Embryonic facial prominence (tissue), 1 donor: Measurements from ENCODE around the gene TP53INP2.
"Not testable (repeated sequence)": the region's sequence is repeated elsewhere in the genome, so short reads cannot be mapped to it uniquely, and the experiment has no call there.

Source experiments
- DNase-seq: peaks from one replicate; pipeline ENCODE4 v3.0.0-alpha.2; 2016; ENCODE audit errors: extremely low spot score

Gene TP53INP2

GRCh38 chr20:34722560-34722959 lies 18.4 kb downstream of the TP53INP2 start:
- not testable (repeated sequence) for DNase-seq

- no peak for DNase-seq
These were observed 20.0 kb downstream of the TP53INP2 start for GRCh38 chr20:34724172-34724571.

DNA sequence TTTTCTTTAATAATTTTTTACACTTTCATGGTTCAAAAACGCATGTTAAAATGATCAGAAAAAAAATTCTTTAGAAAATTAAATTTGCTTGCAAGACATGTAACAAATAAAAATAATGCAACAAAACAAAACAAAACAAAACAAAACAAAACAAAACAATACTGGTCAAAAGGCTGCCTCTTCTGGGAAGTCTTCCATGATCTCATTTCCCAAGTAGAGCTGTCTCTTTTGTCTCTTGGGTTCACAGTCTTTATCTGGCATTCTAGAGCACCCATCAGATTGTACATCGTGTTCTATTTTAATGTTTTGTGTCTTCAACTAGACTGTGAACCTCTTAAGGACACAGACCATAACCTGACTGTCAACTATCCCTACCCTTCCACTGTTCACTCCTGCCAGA lies 25.3 kb downstream of the TP53INP2 start:
- no peak for DNase-seq

GRCh38 chr20:34732523-34732922 lies 28.4 kb downstream of the TP53INP2 start:
- no peak for DNase-seq

DNA sequence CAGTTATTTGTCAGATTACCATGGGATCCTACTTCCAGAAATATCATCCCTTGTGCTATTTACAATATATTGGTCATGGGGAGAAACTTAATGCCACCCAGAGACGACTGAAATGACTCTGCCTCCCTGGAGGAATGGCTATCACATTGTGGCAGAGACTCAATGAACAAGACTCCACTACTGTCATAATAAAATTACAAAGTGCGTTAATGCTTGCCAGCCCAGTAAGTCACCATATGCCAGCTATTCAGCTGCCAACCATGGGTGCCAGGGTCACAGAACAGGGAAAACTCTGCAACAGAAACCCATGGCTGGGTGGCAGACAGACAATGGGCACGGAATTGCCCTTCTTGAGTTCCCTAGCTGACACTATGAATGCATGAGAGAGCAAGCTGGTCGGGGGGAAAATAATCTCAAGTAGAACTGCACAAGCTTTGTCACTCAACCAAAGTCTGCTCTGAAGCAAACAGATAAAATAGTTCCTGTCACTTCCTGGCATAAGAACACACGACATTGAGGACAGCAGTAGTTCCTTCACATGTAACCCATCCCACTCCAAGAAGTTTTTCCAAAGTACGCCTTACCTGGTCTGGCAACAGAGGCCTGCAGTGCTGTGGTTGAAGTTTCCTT lies 32.1 kb downstream of the TP53INP2 start:
- DNase-seq, result no peak

GRCh38 chr20:34743039-34743438 lies 38.9 kb downstream of the TP53INP2 start:
- no peak for DNase-seq

DNA sequence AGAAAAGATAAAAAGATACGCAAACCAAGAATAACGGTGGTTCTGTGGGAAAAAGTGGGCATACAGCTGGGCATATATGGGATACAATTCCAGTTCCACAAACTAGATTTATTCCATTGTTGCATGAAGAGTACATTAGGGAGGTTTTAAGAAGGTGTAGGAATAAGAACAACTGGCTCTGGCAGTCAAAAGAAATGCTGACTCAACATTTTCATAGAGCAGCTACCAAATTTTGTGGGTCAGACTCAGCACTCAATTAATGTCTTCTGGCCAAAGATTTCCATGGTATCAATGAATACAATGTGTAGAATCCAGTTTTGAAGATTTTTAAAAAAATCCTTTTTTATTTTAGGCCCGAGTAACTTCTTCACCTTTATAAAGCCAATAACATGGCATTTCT lies 40.2 kb downstream of the TP53INP2 start:
- DNase-seq, result no peak

GRCh38 chr20:34744847-34745246 lies 40.7 kb downstream of the TP53INP2 start:
- no peak for DNase-seq

GRCh38 chr20:34746674-34747073 lies 42.5 kb downstream of the TP53INP2 start:
- no peak for DNase-seq

DNA sequence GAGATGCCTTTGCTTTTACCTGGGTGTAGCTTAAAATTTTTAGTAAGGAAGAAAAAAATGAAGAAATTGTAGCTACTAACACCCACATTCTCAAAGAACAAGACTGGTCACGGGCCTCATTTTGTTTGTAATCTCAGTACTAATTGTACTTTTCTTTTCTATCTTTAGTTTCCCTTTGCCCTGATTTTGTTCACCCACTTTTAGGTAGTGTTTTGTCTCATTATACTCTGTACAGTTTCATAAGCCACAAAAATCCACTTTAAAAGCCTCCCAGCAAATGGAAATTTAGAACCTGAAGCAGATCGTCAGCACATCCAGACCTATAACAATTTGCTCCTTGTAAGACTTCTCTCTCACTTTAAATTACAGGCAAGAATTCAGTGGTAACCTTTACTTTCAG lies 43.3 kb downstream of the TP53INP2 start:
- DNase-seq, result no peak

- no peak for DNase-seq
These were observed 44.6 kb downstream of the TP53INP2 start for GRCh38 chr20:34748709-34749108.

GRCh38 chr20:34750484-34750883 lies 46.3 kb downstream of the TP53INP2 start:
- no peak for DNase-seq

GRCh38 chr20:34751453-34751852 lies 47.3 kb downstream of the TP53INP2 start:
- no peak for DNase-seq

DNA sequence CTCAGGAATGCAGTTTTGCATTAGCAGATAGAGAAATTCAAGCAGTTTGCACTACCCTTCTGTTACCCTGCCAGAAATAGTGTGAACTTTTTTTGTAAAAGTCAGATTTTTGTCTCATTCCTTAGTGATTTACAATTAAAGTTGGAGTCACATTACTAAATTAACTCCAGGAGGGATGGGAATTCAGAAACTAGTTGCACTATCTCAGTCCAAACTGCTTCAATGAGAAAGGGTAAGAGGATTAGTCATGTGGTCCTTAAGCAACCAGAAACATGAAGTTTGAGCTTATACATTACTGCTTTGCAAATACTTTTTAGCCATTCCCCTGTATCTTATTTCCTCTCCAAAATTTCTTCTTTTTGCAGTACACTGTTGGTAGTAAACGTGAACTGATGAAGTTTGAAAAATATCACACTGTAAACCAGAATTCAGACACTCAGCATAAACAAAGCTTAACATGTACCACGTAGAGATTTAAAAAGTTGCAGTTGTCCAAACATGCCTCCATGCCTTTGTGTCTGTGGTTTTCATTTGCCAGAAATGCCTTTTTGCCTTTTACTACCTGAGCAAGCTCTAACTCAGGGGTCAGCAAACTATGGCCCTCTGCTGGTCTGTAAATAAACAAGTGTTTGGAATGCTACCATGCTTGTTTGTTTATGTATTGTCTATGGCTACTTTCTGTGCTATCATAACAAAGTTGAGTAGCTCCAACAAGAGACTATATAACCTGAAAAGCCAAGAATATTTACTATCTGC lies 49.7 kb downstream of the TP53INP2 start:
- DNase-seq, result no peak

DNA sequence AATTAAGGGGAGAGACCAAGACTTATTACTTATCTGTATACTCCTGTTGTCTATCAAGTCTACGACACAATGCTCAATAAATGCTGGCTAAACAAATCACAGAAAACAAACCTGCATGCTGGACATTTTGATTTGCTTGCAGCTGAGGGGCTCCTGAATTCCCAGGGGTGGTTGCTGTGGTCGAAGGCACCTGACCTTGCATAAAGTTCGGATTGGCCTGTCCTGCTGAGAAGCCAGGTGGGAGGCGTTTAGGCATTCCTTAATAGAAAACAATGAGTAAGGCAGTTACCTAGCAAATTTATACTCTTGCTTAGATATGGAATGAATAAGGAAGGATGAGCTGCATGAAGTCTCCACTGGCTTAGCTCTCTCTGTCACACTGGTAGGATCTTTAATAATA lies 50.5 kb downstream of the TP53INP2 start:
- DNase-seq, result no peak

DNA sequence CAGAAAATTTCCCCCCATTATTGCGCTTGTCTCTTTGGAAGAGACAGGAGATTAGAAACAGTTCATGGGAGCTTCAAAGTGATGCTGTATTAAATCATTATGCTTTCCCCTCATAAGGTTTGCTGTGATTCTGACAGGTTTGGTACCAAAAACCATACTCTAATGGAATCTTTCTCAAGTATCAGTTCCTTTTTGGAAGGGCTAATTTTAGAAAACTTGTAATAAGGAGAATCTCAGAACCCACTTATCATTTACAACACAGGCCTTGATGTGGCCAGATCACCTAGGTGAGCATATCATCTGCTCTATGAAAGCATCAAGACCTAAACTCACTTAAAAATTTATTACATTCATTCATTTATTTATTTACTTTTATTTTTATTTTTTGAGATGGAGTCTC lies 51.2 kb downstream of the TP53INP2 start:
- DNase-seq, result no peak

GRCh38 chr20:34762031-34762555 lies 57.9 kb downstream of the TP53INP2 start:
- no peak for DNase-seq
